ENCODE data around the gene WDR27.

WDR27 gene

GRCh38 chr6:169589699-169590257 lies 112.1 kb downstream of the WDR27 start:
- DNase-seq: no peak

GRCh38 chr6:169589293-169589692 lies 112.5 kb downstream of the WDR27 start:
- DNase-seq: no peak

- no peak for DNase-seq
These were observed 113.9 kb downstream of the WDR27 start for GRCh38 chr6:169587975-169588374.

- DNase-seq: no peak
These were observed 117.8 kb downstream of the WDR27 start for GRCh38 chr6:169583886-169584541.

- no peak for DNase-seq
These were observed 122.3 kb downstream of the WDR27 start for GRCh38 chr6:169579407-169580111.

GRCh38 chr6:169577974-169578373 lies 123.9 kb downstream of the WDR27 start:
- no peak for DNase-seq

- no peak for DNase-seq
These were observed 124.6 kb downstream of the WDR27 start for GRCh38 chr6:169577236-169577635.

- DNase-seq: no peak
These were observed 126.0 kb downstream of the WDR27 start for GRCh38 chr6:169575821-169576220.

- DNase-seq: no peak
These were observed 126.5 kb downstream of the WDR27 start for GRCh38 chr6:169575365-169575764.

- no peak for DNase-seq
These were observed 127.4 kb downstream of the WDR27 start for GRCh38 chr6:169574420-169574819.

GRCh38 chr6:169573883-169574282 lies 127.9 kb downstream of the WDR27 start:
- no peak for DNase-seq

- no peak for DNase-seq
These were observed 130.5 kb downstream of the WDR27 start for GRCh38 chr6:169571123-169571962.

GRCh38 chr6:169568314-169569087 lies 133.3 kb downstream of the WDR27 start:
- no peak for DNase-seq

- no peak for DNase-seq
These were observed 134.0 kb downstream of the WDR27 start for GRCh38 chr6:169567819-169568218.

- DNase-seq: no peak
These were observed 134.7 kb downstream of the WDR27 start for GRCh38 chr6:169566961-169567750.

- DNase-seq: no peak
These were observed 135.5 kb downstream of the WDR27 start for GRCh38 chr6:169566319-169566718.

GRCh38 chr6:169564453-169565240 lies 137.2 kb downstream of the WDR27 start:
- DNase-seq: no peak

- DNase-seq: no peak
These were observed 140.2 kb downstream of the WDR27 start for GRCh38 chr6:169561665-169562064.

GRCh38 chr6:169559592-169559991 lies 142.2 kb downstream of the WDR27 start:
- DNase-seq: no peak

GRCh38 chr6:169558774-169559441 lies 142.9 kb downstream of the WDR27 start:
- no peak for DNase-seq

Measured in activated naive CD4-positive, alpha-beta T cell (primary cell).